ENCODE results near the gene LRSAM1. TPM values are rescaled to one million over a fixed set of nuclear protein-coding genes. Genes with fewer than 3 reads are reported as not detected.
A peak's percentile ranks its signal among the peaks of the same experiment; 100 is the strongest.

The LRSAM1 gene
- total and polyA plus RNA-seq, 7 experiments from 2014 or later: 4.0 to 23.3 (median 17.6) TPM

GRCh38 chr9:127490535-127491230, 39.4 kb downstream of the LRSAM1 start:
- H3K9me3 Mint-ChIP-seq: no peaks in the 10 kb centered on the region
- H3K36me3 Mint-ChIP-seq: peaks cover 1 to 32% (median 12%) of the 10 kb centered on the region in 5 donors
- Histone ChIP-seq H3K9me3 (ENCODE audit: control insufficient read depth in 2 of 3, low read length in 3 of 3) (no peaks in the 10 kb centered on the region), H3K27ac (ENCODE audit: low read depth, low read length) (no peak overlapping the region), H3K36me3 (ENCODE audit: control insufficient read depth in 2 of 3, insufficient read depth in 3 of 3, low read length in 3 of 3) (peaks cover 0 to 63% (median 0%) of the 10 kb centered on the region in 3 experiments), H3K4me3 (ENCODE audit: low read length) (no peak overlapping the region), H3K4me1 (ENCODE audit: control insufficient read depth in 2 of 2, insufficient read depth in 2 of 2, low read length in 2 of 2) (no peaks in the 10 kb centered on the region), H3K27me3 (ENCODE audit: control insufficient read depth in 2 of 2, insufficient read depth in 2 of 2, low read length in 2 of 2) (no peaks in the 10 kb centered on the region)
- ChIA-PET CTCF (no interaction called here), POLR2A (no interaction called here)
- DNase-seq (no peak), ATAC-seq (no peak)
- H3K27ac Mint-ChIP-seq: peak overlapping the region in 1 of 9 donors; percentile 39
- H3K4me1 Mint-ChIP-seq: no peaks in the 10 kb centered on the region
- no peak overlapping the region for H3K4me3 Mint-ChIP-seq
- intact Hi-C loops (cut with micrococcal nuclease): no loop called here
- no peaks in the 10 kb centered on the region for H3K27me3 Mint-ChIP-seq

DNA sequence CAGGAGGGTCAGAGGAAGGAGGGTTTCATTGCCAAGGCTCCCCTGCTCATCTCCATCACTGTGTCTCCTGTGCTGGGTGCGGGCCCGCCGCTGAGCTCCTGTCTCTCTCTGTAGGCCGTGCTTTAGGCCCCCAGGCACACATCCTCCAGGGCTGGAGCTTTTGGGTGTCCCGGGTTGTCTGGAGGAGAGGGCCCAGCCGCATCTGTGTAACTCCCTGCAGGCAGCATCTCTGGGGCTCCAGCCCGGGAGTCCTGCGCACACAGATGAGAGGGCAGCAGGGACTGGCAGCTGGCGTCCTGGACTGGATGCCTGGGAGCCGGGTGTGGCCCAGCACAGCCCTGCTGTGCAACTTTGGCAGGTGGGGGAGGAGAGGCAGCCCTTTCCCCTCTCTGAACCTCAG, 40.2 kb downstream of the LRSAM1 start:
- ChIA-PET POLR2A (no interaction called here), CTCF (no interaction called here)
- no peak for DNase-seq
- Mint-ChIP-seq H3K27me3 (no peaks in the 10 kb centered on the region), H3K4me1 (no peaks in the 10 kb centered on the region), H3K9me3 (no peaks in the 10 kb centered on the region), H3K4me3 (no peak overlapping the region), H3K36me3 (peaks cover 2 to 34% (median 13%) of the 10 kb centered on the region in 5 donors), H3K27ac (no peak overlapping the region)
- no peak for ATAC-seq
- Histone ChIP-seq H3K9me3 (ENCODE audit: control insufficient read depth in 2 of 3, low read length in 3 of 3) (no peaks in the 10 kb centered on the region), H3K27ac (ENCODE audit: low read depth, low read length) (no peak overlapping the region), H3K27me3 (ENCODE audit: control insufficient read depth in 2 of 2, insufficient read depth in 2 of 2, low read length in 2 of 2) (no peaks in the 10 kb centered on the region), H3K4me1 (ENCODE audit: control insufficient read depth in 2 of 2, insufficient read depth in 2 of 2, low read length in 2 of 2) (no peaks in the 10 kb centered on the region), H3K36me3 (ENCODE audit: control insufficient read depth in 2 of 3, insufficient read depth in 3 of 3, low read length in 3 of 3) (peaks cover 0 to 62% (median 0%) of the 10 kb centered on the region in 3 experiments), H3K4me3 (ENCODE audit: low read length) (no peak overlapping the region)
- intact Hi-C loops (cut with micrococcal nuclease): no loop called here

- no peaks in the 10 kb centered on the region for H3K27me3 Mint-ChIP-seq
- H3K9me3 Mint-ChIP-seq: no peaks in the 10 kb centered on the region
- H3K27ac ChIP-seq (ENCODE audit: low read depth, low read length): no peak overlapping the region
- intact Hi-C loops (cut with micrococcal nuclease): no loop called here
- ATAC-seq: no peak
- H3K36me3 Mint-ChIP-seq: peaks cover 2 to 33% (median 12%) of the 10 kb centered on the region in 5 donors
- ChIA-PET CTCF (interaction anchor here (0.9 kb wide), 1 partner anchor 10 kb away, joined by 3 read pairs; no protein-coding TSS in a partner anchor), POLR2A (no interaction called here)
- no peak overlapping the region for H3K4me3 Mint-ChIP-seq
- H3K36me3 ChIP-seq (ENCODE audit: control insufficient read depth in 2 of 3, insufficient read depth in 3 of 3, low read length in 3 of 3): peaks cover 0 to 66% (median 0%) of the 10 kb centered on the region in 3 experiments
- no peak overlapping the region for H3K4me3 ChIP-seq (ENCODE audit: low read length)
- no peak overlapping the region for H3K27ac Mint-ChIP-seq
- no peaks in the 10 kb centered on the region for H3K4me1 Mint-ChIP-seq
- no peaks in the 10 kb centered on the region for H3K9me3 ChIP-seq (ENCODE audit: control insufficient read depth in 2 of 3, low read length in 3 of 3)
- no peak for DNase-seq
- H3K4me1 ChIP-seq (ENCODE audit: control insufficient read depth in 2 of 2, insufficient read depth in 2 of 2, low read length in 2 of 2): no peaks in the 10 kb centered on the region
- H3K27me3 ChIP-seq (ENCODE audit: control insufficient read depth in 2 of 2, insufficient read depth in 2 of 2, low read length in 2 of 2): no peaks in the 10 kb centered on the region
Measured at GRCh38 chr9:127492616-127493015, 41.3 kb downstream of the LRSAM1 start.

GRCh38 chr9:127493592-127494303, 42.4 kb downstream of the LRSAM1 start:
- H3K36me3 ChIP-seq (ENCODE audit: control insufficient read depth in 2 of 3, insufficient read depth in 3 of 3, low read length in 3 of 3): peaks cover 0 to 62% (median 0%) of the 10 kb centered on the region in 3 experiments

DNA sequence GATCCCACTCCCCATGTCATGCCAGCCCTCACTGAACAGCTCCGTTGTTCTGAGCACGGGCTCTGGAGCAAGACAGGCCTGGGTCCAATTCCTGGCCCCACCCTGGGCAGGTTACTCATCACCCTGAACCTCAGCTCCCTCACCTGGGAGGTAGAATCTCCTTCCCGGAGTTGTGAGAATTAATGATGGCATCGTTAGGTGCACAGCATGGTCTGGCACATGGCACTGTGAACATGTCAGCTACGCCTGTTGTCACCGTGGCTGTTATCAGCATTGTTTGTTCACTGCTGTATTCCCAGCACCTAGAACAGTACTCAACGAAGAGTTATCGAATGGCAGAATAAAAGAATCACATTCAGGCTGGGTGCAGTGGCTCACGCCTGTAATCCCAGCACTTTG, 43.0 kb downstream of the LRSAM1 start:
- no peak overlapping the region for H3K4me3 Mint-ChIP-seq
- peaks cover 2 to 27% (median 8%) of the 10 kb centered on the region in 5 donors for H3K36me3 Mint-ChIP-seq
- Histone ChIP-seq H3K4me1 (ENCODE audit: control insufficient read depth in 2 of 2, insufficient read depth in 2 of 2, low read length in 2 of 2) (no peaks in the 10 kb centered on the region), H3K27me3 (ENCODE audit: control insufficient read depth in 2 of 2, insufficient read depth in 2 of 2, low read length in 2 of 2) (no peaks in the 10 kb centered on the region), H3K27ac (ENCODE audit: low read depth, low read length) (no peak overlapping the region), H3K36me3 (ENCODE audit: control insufficient read depth in 2 of 3, insufficient read depth in 3 of 3, low read length in 3 of 3) (peaks cover 0 to 57% (median 0%) of the 10 kb centered on the region in 3 experiments), H3K9me3 (ENCODE audit: control insufficient read depth in 2 of 3, low read length in 3 of 3) (no peaks in the 10 kb centered on the region), H3K4me3 (ENCODE audit: low read length) (no peak overlapping the region)
- no peak overlapping the region for H3K27ac Mint-ChIP-seq
- DNase-seq (no peak), ATAC-seq (no peak)
- no peaks in the 10 kb centered on the region for H3K9me3 Mint-ChIP-seq
- CTCF ChIA-PET: interaction anchor here (0.5 kb wide), 1 partner anchor 203 kb away, joined by 3 read pairs; no protein-coding TSS in a partner anchor
- H3K27me3 Mint-ChIP-seq: no peaks in the 10 kb centered on the region
- intact Hi-C loops (cut with micrococcal nuclease): no loop called here
- POLR2A ChIA-PET: interaction anchor here (0.5 to 0.6 kb wide), 2 partner anchors 95 to 427 kb away, joined by 3 read pairs; no protein-coding TSS in a partner anchor
- no peaks in the 10 kb centered on the region for H3K4me1 Mint-ChIP-seq

More at GRCh38 chr9:127493592-127494303, 42.4 kb downstream of the LRSAM1 start:
- no peaks in the 10 kb centered on the region for H3K27me3 Mint-ChIP-seq
- ChIA-PET POLR2A (interaction anchor here (0.6 kb wide), 1 partner anchor 427 kb away, joined by 3 read pairs; no protein-coding TSS in a partner anchor), CTCF (interaction anchor here (0.5 kb wide), 1 partner anchor 203 kb away, joined by 3 read pairs; no protein-coding TSS in a partner anchor)
- Histone ChIP-seq H3K9me3 (ENCODE audit: control insufficient read depth in 2 of 3, low read length in 3 of 3) (no peaks in the 10 kb centered on the region), H3K4me1 (ENCODE audit: control insufficient read depth in 2 of 2, insufficient read depth in 2 of 2, low read length in 2 of 2) (no peaks in the 10 kb centered on the region), H3K4me3 (ENCODE audit: low read length) (no peak overlapping the region), H3K27me3 (ENCODE audit: control insufficient read depth in 2 of 2, insufficient read depth in 2 of 2, low read length in 2 of 2) (no peaks in the 10 kb centered on the region), H3K27ac (ENCODE audit: low read depth, low read length) (no peak overlapping the region)
- H3K4me3 Mint-ChIP-seq: no peak overlapping the region
- intact Hi-C loops (cut with micrococcal nuclease): no loop called here
- DNase-seq (no peak), ATAC-seq (no peak)
- H3K36me3 Mint-ChIP-seq: peaks cover 2 to 31% (median 11%) of the 10 kb centered on the region in 5 donors
- H3K9me3 Mint-ChIP-seq: no peaks in the 10 kb centered on the region
- no peak overlapping the region for H3K27ac Mint-ChIP-seq
- H3K4me1 Mint-ChIP-seq: no peaks in the 10 kb centered on the region

DNA sequence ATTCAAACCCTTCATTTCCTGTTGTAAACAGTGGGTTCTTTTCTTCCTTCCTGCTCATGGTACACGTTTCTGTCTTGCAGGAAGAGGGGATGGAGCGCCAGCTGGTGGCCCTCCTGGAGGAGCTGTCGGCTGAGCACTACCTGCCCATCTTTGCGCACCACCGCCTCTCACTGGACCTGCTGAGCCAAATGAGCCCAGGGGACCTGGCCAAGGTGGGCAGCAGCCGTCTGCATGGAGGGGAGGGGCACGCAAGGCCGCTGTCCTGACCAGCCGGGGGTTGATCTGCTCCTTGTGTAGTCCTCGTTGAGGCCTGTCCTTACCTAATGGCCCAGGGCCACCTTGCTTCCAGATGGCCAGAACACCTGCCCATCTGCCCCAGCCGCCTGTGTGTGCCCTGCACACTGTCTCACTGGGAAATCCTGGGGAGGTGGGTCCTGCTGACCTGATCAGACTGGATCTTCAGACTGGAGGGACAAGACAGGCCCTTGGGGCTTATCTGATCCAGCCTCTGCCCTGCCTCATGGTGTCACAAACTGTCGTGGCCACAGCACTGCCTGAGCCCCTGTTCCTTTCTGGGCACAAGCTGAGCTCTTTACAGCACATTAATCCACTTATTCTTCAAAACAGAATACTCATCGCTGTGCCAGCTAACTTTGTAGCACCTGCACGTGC, 44.7 kb downstream of the LRSAM1 start:
- H3K4me3 Mint-ChIP-seq: no peak overlapping the region
- Histone ChIP-seq H3K27ac (ENCODE audit: low read depth, low read length) (no peak overlapping the region), H3K36me3 (ENCODE audit: control insufficient read depth in 2 of 3, insufficient read depth in 3 of 3, low read length in 3 of 3) (peaks cover 0 to 44% (median 0%) of the 10 kb centered on the region in 3 experiments), H3K4me1 (ENCODE audit: control insufficient read depth in 2 of 2, insufficient read depth in 2 of 2, low read length in 2 of 2) (no peaks in the 10 kb centered on the region), H3K9me3 (ENCODE audit: control insufficient read depth in 2 of 3, low read length in 3 of 3) (no peaks in the 10 kb centered on the region), H3K27me3 (ENCODE audit: control insufficient read depth in 2 of 2, insufficient read depth in 2 of 2, low read length in 2 of 2) (no peaks in the 10 kb centered on the region), H3K4me3 (ENCODE audit: low read length) (no peak overlapping the region)
- DNase-seq (no peak), ATAC-seq (no peak)
- CTCF ChIA-PET: no interaction called here
- H3K9me3 Mint-ChIP-seq: no peaks in the 10 kb centered on the region
- H3K36me3 Mint-ChIP-seq: peaks cover 2 to 23% (median 5%) of the 10 kb centered on the region in 5 donors
- no peaks in the 10 kb centered on the region for H3K4me1 Mint-ChIP-seq
- no peaks in the 10 kb centered on the region for H3K27me3 Mint-ChIP-seq
- intact Hi-C loops (cut with micrococcal nuclease): no loop called here
- H3K27ac Mint-ChIP-seq: no peak overlapping the region
- POLR2A ChIA-PET: no interaction called here

Measured in naive thymus-derived CD4-positive, alpha-beta T cell (primary cell).